GM18868 (cell line): ENCODE data around the gene SPACA9.

Experiments used
- ATAC-seq: cut with Tn5 transposase; IDR thresholded peaks from one replicate; pipeline ENCODE4 v1.9.1; 2021; ENCODE audit warnings: mild to moderate bottlenecking, moderate library complexity; ENCODE audit not compliant: unreplicated experiment

SPACA9 gene

DNA sequence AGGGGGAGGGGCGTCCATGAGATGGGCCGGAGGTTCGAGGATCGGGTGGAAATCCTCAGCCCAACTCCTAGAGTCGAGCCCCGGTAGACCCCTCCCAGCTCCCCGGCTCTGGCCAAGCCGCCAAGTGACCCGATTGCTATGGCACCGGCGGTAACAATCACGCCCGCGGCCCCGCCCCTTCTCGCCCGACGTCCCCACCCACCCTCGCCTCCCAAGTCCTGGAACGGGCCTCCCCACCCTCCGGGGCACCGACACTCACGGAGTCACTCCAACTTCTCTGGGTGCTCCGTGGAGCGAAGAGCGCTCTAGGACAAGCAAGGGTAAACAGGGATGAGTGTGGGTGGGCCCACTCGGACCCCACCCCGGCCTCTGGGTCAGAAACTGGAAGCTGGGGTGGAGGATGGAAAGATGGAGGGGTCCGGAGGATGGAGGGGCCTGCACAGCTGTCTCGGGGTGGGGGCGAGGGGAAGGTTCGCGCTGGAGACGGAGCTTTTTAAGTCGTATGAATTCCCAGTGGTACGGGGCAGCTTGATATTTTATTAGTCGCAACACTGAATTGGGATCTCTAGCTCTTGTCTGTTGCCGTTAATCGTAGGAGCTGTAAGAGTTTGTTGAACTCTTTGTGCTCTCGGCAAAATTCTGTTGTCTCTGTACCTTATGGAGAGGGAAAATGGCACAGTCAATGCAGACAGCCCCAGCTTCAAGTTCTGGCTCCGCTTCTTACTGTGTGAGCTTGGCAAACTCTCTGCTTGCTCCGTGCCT is at the start of gene SPACA9:
TSS of gene SPACA9 (plus strand) at position 204 of the 762 bp plus-strand sequence. CDS start 5,050 bp downstream, outside the sequence.
- ATAC-seq = no peak

GRCh38 chr9:132832171-132832881 is 46.4 kb upstream of the SPACA9 start:
- ATAC-seq = no peak

DNA sequence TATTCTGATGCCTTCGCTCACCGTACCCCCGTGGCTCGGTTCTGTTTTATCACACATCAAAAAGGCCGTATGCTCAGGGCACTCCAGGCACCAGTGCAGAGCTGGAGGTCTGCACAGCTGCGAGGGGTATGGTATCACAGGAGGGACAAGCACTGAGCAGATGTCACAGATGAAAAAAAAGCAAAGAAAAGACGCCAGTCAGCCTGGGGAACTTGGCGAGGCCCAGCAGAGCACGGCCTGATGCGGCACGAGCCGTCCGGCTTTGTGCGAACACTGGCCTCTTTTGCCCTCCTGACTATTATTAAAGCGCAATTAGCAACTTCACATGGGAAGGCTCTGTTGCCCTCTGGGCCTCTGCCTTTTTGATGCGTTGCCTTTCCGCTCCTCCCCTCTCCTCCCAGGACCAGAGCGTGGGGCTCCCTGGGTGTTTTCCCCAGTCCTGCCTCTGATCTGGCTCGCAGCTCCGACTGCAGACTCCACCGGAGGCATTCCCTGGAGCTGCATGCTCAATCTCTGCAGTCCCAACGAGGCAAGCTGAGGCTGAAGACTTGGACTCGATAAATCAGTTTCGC is 45.1 kb upstream of the SPACA9 start:
- no peak for ATAC-seq

- no peak for ATAC-seq
Observed at GRCh38 chr9:132834343-132834742, 44.4 kb upstream of the SPACA9 start.

DNA sequence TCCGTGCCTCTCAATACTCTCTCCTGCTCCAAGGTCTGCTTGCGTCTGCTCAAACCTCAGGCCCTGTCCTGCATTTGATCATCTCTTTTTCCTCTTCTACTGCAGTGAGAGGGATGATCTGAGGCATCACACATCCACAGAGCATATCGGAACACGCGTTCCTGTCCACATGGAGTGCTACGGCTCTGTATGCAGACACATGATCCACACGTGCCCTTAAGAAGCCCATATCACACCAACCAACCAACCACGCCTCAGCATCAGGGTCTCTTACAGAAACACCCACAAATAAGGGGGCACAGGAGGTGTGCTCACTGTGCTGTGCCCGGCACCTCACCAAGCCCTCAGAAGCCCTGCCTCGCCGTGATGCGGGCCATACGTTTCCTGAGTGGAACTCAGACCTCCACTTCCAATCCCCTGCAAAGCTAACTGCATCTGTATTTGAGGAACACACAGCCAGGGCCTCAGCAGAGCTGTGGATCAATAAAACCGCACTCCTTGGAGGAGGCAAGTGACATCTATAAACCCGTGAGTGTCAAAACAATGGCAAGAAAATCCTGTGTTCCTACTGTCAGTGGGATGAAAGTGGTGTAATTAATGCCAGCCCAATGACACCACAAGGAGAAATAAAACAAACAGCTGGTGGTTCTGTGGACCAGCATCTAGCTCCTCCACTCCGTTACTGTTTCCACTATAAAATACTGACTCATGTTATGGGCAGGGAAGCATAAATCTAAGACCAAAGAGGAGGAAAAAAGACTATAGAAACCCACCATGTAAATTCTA is 41.0 kb upstream of the SPACA9 start:
- no peak for ATAC-seq

DNA sequence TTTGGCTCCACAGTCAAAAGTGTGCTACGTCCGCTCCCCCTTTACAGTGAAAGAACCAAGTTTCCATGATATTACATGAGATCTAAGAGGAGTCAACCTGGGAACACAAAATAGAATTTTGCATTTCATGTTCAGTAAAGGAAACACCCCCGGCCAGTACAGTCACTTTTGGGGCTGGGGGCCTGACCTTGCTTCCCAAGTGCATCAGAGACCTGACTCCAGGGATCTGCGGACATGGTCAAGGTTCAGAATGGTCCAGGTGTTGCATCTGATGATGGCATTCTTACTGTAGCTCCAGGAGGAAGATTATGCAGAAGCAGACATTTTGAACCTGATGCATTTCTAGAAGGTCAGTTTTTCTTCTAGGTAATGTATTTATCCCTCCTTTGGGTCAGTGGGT is 40.4 kb upstream of the SPACA9 start:
- ATAC-seq = no peak

DNA sequence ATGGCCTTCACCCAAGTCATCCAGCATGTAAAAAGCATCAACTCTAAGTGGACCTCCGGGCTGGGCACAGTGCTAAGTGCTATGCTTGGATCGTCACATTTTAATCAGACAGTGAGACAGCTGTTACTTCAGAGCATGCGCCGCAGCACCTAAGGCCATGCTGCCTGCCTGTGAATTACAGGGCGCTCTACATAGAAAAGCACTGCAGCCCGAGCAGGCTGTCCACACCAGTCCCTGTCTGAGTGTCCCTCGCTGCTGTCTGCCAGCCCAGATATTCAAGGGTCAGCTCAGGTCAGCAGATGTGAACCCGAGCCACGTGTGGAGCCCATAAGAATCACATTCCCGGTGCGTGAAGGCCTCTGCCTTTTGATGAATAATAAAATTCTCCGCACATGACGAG is 37.7 kb upstream of the SPACA9 start:
- no peak for ATAC-seq

DNA sequence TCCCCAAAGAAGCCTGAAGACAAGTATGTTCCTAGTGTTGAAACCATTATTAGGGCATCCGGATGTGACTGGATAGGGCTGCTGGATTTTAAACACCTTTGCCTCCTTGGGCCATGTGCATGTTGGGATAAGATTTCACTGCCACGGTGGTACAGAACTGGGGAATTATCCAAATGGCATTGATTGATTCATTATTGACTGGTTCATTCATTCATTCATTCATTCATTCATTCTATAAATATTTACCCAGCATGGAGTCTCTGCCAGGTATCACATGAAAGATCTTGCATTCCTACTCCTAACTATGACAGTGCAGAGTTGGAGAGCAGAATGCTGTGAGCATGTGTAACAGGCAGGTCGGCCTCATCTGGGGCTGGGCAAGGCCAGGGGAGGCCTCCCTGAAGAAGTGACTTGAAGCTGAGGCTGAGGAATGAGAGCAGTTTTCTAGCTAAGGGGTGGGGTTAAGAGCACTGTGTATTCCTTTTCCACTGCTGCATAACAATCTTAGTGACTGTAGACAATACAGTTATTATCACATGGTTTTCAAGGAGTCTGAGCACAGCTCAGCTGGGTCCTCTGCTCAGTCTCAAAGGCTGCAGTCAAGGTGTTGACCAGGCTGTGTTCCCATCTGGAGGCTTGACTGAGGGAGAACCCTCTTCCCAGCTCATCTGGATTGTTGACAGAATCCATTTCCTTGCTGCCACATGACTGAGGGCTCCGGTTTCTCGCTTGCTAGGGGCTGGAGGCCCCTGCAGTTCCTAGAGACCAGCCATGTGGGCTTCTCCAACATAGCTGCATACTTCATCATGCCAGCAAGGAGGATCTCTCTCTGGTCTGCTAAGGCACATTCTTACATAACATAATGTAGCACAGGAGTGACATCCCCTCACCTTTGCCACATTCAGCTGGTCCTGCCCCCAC is 36.3 kb upstream of the SPACA9 start:
- no peak for ATAC-seq

- no peak for ATAC-seq
Observed at GRCh38 chr9:132846109-132846917, 32.4 kb upstream of the SPACA9 start.

- no peak for ATAC-seq
Observed at GRCh38 chr9:132846918-132847515, 31.7 kb upstream of the SPACA9 start.

DNA sequence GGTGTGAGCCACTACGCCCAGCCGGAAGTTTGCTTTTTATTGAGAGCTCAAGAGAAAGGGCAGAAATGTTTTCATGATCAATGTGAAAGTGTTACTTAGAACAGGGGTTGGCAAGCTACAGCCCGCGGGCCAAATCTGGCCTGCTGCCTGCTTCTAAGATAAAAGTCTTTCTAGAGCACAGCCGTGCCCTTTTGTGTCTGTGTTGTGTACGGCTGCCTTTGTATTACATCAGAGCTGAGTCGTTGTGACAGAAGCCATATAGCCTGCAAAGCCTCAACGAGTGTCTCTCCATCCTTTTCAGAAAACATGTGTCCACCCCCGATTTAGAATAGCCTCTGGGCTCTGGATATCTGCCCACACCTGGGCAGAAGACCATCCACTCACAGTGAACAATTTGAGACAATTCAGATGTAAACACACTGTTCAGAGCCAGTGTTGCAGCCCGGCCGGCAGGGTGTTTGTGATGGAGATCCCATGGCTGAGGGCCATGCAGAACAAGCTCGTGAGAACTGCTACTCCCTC is 29.5 kb upstream of the SPACA9 start:
- no peak for ATAC-seq

DNA sequence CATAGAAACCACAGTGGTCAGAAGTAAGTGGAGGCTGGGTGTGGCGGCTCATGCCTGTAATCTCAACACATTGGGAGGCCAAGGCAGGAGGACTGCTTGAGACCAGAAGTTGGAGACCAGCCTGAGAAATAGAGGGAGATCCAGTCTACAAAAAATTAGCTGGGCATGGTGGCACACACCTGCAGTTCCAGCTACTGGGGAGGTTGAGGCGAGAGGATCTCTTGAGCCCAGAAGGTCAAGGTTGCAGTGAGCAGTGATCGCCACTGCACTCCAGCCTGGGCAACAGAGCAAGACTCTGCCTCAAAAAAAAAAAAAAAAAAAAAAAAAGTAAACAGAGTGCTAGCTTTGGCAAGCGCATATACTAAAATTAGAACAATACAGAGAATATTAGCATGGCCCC is 25.2 kb upstream of the SPACA9 start:
- ATAC-seq = no peak

GRCh38 chr9:132854832-132855231 is 23.9 kb upstream of the SPACA9 start:
- no peak for ATAC-seq

DNA sequence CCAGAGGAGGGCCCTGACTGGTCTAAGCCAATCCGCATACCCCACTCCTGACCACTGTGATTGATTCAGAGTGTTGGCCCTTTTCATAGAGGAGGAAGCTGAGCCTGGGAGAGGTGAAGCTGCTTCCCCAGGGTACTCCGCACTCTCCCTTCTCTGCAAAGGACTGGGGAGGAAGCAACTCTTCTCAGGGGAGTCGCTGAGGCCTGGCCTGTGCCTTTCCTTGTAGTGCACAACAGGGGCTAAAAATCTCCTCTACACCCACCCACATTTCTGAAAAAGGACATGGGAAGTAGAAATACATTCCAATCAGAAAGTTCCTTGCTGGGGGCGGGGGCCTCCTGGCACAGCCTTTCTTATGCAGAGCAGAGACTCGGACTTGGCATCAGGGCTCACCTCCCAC is 22.8 kb upstream of the SPACA9 start:
- no peak for ATAC-seq

DNA sequence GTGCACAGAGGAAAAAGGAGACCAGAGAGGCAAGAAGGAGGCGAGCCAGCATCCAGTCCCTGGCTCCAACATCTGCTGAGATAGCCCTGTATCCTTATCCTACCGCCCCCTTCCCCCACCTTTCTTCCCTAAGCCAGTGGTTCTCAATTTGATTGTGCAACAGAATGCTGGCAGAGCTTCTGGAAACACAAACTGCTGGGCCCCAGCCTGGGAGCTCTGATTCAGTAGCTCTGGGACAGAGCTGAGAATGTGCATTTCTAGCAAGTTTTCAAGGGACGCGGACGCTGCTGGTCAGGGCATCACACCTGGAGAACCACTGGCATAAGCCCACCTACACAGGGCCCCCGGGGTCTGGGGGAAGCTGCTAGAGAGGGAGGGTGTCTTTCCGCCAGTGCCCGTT is 21.7 kb upstream of the SPACA9 start:
- ATAC-seq = no peak

- ATAC-seq = no peak
Observed at GRCh38 chr9:132857616-132858342, 20.9 kb upstream of the SPACA9 start.

- no peak for ATAC-seq
Observed at GRCh38 chr9:132858751-132859150, 19.9 kb upstream of the SPACA9 start.

GRCh38 chr9:132861666-132862065 is 17.0 kb upstream of the SPACA9 start:
- no peak for ATAC-seq
